Midbrain (tissue), 1 donor: ENCODE measurements around the gene ZC3H18.

Experiments used
- DNase-seq: peaks from one replicate; lab custom pipeline; 2025; lab: John Stamatoyannopoulos, UW

The ZC3H18 gene

GRCh38 chr16:88581033-88581432 lies 10.8 kb downstream of the ZC3H18 start:
- no peak for DNase-seq

DNA sequence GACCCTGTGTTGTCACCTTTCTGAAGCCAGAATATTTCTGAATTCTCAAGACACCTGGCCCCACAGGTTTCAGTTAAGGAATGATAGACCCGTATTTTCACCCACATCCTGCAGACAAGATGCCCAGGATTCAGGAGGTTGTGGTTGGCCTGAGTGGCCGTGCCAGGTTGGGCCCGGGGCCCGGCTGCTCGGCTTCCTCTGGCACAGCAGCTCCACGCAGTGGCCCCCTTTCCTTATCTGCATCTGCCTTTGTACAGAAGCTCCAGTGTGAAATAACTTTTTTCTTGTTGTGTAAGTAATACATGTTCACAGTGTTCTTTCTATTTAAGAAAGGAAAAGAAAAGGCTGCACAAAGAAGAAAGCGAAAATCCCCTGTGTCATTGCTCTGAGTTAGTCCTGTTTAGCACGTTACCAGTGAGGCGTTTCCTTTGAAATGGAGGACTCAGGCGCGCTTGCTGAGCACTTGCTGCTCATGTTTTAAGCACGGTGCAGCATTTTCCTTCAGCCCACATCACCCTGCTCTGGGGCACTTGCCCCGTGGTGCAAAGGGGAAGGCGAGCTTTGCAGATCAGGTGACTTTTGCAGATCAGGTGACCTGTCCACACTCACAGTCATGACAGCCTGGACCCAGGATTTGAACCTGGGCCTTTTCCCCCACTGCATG lies 12.8 kb downstream of the ZC3H18 start:
- no peak for DNase-seq

DNA sequence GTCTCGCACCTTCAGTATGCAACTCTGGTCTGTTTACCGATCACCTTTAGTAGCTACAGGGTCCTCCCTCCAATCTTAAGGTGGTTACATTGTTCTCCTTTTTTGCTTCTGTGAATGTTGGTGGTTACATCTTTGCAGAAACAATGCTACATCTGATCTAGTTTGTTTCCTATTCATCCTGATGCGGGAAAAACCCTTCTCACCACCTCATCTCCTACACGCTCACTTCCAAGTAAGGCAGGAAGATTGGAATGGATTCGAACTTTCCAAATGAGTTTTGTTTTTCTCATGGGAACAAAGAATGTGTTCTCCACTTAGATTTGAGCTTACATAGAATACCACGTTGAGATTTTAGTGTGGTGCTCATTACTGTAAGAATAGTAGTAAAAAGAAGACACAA lies 14.5 kb downstream of the ZC3H18 start:
- DNase-seq, result no peak

- DNase-seq, result no peak
Observed at GRCh38 chr16:88585269-88585668, 15.1 kb downstream of the ZC3H18 start.

DNA sequence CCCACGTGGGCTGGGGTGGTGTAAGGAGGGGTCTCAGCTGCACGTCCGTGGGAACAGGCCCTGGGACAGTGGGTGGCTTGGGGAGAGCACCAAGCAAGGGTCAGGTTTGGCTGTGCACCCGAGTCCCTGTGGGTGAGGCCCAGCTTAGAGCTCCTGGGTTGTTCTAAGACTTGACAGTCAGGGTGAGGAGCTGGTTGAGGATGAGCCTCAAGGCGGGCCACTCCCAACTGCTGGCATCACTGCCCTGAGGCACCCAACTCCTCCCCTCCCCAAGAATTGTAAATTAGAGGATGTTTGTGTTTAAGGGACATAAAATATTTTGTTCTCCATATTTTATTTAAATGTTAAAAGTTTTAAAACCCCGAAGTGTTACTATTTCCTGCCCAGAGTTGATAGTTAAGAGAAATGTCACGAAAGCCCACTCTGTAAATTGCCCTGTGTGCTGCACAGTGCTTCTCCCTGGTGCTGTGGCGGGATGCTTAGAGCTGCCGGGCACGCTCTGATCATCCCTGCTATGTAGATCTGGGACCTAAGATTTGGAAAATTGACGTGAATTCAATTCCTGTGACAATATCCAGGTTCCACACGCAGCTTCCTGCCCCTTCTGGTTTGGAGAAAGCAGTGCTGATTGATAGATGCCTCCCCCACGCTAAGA lies 15.9 kb downstream of the ZC3H18 start:
- no peak for DNase-seq

GRCh38 chr16:88588148-88588547 lies 17.9 kb downstream of the ZC3H18 start:
- DNase-seq, result no peak

DNA sequence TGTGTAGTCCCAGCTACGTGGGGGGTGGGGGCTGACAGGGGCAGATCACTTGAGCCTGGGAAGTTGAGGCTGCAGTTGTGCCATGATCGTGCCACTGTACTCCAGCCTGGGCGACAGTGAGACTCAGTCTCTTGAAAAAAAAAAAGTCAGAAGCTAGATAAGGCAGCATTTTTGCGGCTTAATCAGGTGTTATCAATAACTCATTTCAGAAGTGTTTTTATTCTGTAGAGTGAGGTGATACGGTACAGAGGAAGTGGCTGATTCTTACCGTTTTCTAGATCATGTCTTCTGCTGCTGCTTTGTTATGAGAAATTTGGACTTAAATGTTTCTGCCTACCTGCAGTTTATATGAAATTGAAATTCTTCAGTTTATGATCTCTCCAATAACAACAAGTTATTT lies 18.6 kb downstream of the ZC3H18 start:
- no peak for DNase-seq

- DNase-seq, result no peak
Observed at GRCh38 chr16:88589441-88589840, 19.2 kb downstream of the ZC3H18 start.

DNA sequence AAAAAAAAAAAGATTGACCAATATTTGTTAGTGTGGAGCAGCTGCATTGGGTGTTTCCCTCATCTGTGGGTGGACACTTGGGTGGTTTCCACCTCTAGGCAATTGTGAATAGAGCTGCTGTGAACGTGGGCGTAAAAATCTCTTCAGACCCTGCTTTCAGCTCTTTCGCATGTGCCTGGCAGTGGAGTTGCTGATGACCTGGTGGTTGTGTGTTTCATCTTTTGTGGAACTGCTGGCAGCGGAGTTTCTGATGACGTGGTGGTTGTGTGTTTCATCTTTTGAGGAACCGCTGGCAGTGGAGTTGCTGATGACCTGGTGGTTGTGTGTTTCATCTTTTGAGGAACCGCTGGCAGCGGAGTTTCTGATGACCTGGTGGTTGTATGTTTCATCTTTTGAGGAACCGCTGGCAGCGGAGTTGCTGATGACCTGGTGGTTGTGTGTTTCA lies 21.4 kb downstream of the ZC3H18 start:
- DNase-seq, result no peak

GRCh38 chr16:88593061-88593460 lies 22.9 kb downstream of the ZC3H18 start:
- no peak for DNase-seq

GRCh38 chr16:88593489-88593888 lies 23.3 kb downstream of the ZC3H18 start:
- DNase-seq, result peak; percentile 63

- peak; percentile 63 for DNase-seq
Observed at GRCh38 chr16:88593910-88594309, 23.7 kb downstream of the ZC3H18 start.

DNA sequence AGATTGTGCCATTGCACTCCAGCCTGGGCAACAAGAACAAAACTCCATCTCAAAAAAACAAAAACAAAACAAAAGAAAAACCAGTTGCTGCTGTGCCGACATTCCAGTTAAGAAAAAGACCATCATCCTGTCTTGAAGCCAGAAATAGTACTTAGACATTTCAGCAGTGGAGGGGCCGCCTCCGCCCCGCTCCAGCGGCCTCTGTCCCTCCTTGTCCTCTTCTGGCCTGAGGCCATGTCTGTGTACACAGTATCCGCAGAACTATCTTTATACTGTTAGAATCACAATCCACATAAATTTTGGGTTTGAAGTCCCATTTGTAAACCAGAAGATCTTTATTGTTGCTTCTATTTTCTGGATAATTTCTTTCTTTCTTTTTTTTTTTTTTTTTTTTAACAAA lies 24.9 kb downstream of the ZC3H18 start:
- no peak for DNase-seq

DNA sequence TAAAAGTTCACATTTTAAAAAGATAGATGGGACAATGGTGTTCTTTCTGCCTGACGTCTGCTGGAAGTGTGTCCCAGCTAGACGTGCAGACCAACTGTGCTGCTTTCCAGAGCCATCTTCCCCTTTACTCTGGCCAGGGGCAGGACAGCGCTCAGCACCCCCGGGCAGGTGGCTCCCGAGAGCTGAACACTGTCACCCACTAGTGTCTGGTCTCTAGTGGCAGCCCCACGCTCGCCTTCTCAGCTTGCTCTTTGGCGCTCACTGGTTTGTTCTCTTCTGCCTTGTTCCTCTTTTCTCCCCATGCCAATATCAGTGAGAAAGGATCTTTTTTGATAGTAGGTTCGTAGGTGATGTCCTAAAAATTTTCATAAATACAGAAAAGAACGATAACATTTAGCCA lies 25.7 kb downstream of the ZC3H18 start:
- DNase-seq, result no peak

GRCh38 chr16:88596483-88596882 lies 26.3 kb downstream of the ZC3H18 start:
- DNase-seq, result peak; percentile 66

DNA sequence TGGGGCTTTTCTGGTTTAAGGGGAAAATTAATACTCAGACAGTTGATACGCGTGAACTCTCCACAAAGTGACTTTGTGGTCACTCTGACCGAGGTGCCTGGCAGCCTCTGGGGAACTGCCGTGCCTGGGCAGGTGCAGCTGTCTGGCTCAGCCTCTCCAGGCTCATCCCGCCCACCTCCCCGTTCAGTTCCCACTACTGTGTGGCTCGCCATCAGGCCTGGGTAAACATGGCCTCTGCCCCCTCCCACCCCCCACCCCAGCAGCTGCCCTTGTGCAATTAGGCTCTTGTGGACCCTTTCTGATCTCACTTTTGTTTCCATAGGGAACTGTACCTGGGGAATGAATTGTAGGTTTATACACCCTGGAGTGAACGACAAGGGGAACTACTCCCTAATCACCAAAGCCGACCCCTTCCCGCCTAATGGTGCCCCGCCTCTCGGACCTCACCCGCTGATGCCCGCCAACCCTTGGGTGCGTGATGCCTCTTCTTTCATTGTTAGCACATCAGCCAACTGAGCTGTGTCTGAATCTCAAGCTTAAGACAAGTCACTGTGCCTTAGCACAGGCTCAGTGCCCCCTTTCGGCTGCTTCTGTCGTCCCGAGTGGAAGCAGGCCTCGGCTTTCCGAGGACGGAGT lies 27.8 kb downstream of the ZC3H18 start:
- DNase-seq, result no peak

DNA sequence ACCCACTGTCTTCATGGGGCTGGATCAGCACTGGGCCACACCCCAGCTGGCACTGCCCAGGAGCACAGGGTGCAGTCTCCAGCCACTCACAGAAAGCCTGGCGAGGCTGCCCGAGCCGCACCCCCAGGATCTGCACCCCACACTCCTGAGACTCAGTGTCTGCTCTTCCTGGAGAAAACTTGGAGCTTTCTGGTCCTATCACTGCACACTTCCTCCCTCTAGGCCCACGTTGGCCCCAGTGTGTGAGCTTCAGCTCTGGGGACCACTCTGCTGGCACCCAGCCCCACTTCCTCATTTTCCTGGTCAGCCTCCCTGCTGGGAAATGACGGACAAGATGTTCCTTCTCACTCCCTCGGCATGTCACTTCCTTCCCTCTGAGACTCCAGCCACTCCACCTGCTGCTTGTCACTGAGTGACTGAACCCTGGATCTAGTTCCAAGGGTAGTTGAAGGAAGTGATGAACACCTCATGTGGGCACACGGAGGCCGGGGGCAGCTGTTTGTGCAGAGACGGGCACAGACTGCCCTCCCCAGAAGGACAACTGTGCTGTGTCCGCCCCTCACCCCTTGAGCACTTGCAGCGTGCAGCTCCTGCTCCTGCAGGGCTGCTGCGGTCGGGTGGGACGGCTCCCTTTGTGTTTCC lies 29.0 kb downstream of the ZC3H18 start:
- peak; percentile 24 for DNase-seq

- no peak for DNase-seq
Observed at GRCh38 chr16:88599825-88600538, 29.8 kb downstream of the ZC3H18 start.

- no peak for DNase-seq
Observed at GRCh38 chr16:88600539-88600896, 30.3 kb downstream of the ZC3H18 start.

GRCh38 chr16:88601313-88602036 lies 31.3 kb downstream of the ZC3H18 start:
- no peak for DNase-seq

DNA sequence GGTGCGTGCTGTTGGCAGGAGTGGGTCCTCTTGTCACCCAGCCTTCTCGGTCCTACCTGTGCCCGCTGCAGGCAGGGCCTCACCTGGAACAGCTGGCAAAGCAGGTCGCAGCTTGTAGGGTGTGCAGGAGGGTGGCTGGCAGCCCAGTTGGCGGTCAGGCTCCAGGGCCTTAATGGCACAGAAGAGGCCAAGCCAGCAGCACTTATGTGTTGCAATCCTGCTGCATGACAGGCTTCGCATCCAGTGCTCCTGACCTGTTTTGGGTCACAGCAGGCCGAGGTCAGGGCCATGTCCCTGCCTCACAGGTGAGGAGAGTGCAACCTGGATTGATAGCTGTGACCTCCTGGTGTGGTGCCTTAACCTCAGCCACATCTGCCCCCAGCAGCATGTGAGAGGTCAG lies 31.9 kb downstream of the ZC3H18 start:
- no peak for DNase-seq
